WTC11 (cell line): ENCODE measurements around the gene STAG1.

ENCODE experiments used
- ATF1 ChIP-seq: sonication (generic); formaldehyde crosslinking; IDR thresholded peaks from 2 replicates; pipeline ENCODE4 v1.8.1; 2023; ENCODE audit warnings: mild to moderate bottlenecking, moderate library complexity, missing genetic modification reagents
- CDX4 ChIP-seq: fragments of 250-450 bp; sonication (Bioruptor Pico); IDR thresholded peaks from 2 replicates; pipeline ENCODE4 v1.9.0; 2021; ENCODE audit warnings: moderate library complexity, mild to moderate bottlenecking, inconsistent platforms, borderline replicate concordance
- CTCF ChIP-seq: fragments of 200-600 bp; IDR thresholded peaks from 2 replicates; pipeline ENCODE4 v1.8.0; 2022; ENCODE audit warnings: antibody characterized with exemption
- ESRRA ChIP-seq: sonication (generic); formaldehyde crosslinking; IDR thresholded peaks from 2 replicates; pipeline ENCODE4 v1.8.1; 2022; ENCODE audit warnings: mild to moderate bottlenecking, missing genetic modification reagents, borderline replicate concordance
- JAZF1 ChIP-seq: fragments of 250-450 bp; sonication (Bioruptor Pico); IDR thresholded peaks from 2 replicates; pipeline ENCODE4 v1.9.0; 2021; ENCODE audit warnings: moderate library complexity, mild to moderate bottlenecking, inconsistent platforms
- JUN ChIP-seq: sonication (generic); formaldehyde crosslinking; IDR thresholded peaks from 2 replicates; pipeline ENCODE4 v1.8.0; 2023; ENCODE audit warnings: mild to moderate bottlenecking, missing genetic modification reagents
- MXD4 ChIP-seq: fragments of 250-450 bp; sonication (Bioruptor Pico); IDR thresholded peaks from 2 replicates; pipeline ENCODE4 v1.8.0; 2021; ENCODE audit warnings: mild to moderate bottlenecking, moderate library complexity, borderline replicate concordance
- NR3C1 ChIP-seq: sonication (generic); formaldehyde crosslinking; conservative IDR thresholded peaks from 2 replicates; pipeline ENCODE4 v1.8.1; 2023; ENCODE audit warnings: low read depth, mild to moderate bottlenecking, missing genetic modification reagents
- SP1 ChIP-seq: sonication (generic); formaldehyde crosslinking; conservative IDR thresholded peaks from 2 replicates; pipeline ENCODE4 v1.8.1; 2022; ENCODE audit warnings: missing genetic modification reagents
- ZNF121 ChIP-seq: sonication (generic); formaldehyde crosslinking; IDR thresholded peaks from 2 replicates; pipeline ENCODE4 v1.8.0; 2023; ENCODE audit warnings: missing genetic modification reagents
- ZNF138 ChIP-seq: sonication (generic); formaldehyde crosslinking; conservative IDR thresholded peaks from 2 replicates; pipeline ENCODE4 v1.8.1; 2022; ENCODE audit warnings: mild to moderate bottlenecking, moderate library complexity, missing genetic modification reagents
- ZNF396 ChIP-seq: fragments of 250-450 bp; sonication (Bioruptor Pico); IDR thresholded peaks from 2 replicates; pipeline ENCODE4 v1.8.0; 2021; ENCODE audit warnings: mild to moderate bottlenecking, moderate library complexity, borderline replicate concordance
- TF ChIP-seq, protein P1 (sequence below): sonication (generic); formaldehyde crosslinking; IDR thresholded peaks from 2 replicates; pipeline ENCODE4 v1.8.1; 2023; ENCODE audit warnings: mild to moderate bottlenecking, missing genetic modification reagents, moderate library complexity

DNA sequence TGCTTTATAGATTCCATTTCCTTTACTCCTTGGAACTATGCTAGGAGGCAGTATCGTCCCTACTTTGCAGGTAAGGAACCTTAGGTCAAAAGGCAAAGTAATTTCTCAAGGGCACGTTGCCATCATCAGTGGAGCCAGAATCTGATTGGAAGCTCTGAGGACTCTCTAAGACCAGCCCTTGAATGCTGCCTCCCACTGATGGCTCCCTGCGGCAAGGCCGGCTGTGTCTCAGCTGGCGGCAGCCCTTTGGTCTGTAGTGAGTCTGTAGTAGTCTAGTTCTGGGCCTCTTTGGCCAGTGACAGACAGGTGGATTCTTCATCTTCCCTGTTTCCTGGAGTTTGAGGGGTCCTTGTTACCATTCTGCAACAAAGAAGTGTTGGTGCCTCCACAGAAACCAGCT, 425.9 kb downstream of the STAG1 start:
- no peak for TF ChIP-seq JUN (CRISPR knock-in tag)
- TF ChIP-seq JAZF1 (CRISPR knock-in tag): no peak
- TF ChIP-seq CTCF: no peak
- TF ChIP-seq ZNF138 (CRISPR knock-in tag): no peak
- TF ChIP-seq ZNF396 (CRISPR knock-in tag): no peak
- TF ChIP-seq MXD4: no peak
- no peak for TF ChIP-seq ZNF121 (CRISPR knock-in tag)
- no peak for TF ChIP-seq ESRRA
- TF ChIP-seq CDX4 (CRISPR knock-in tag): no peak
- TF ChIP-seq SP1 (CRISPR knock-in tag): no peak
- TF ChIP-seq ATF1 (CRISPR knock-in tag): no peak
- TF ChIP-seq NR3C1 (CRISPR knock-in tag): no peak
- TF ChIP-seq, protein P1, sequence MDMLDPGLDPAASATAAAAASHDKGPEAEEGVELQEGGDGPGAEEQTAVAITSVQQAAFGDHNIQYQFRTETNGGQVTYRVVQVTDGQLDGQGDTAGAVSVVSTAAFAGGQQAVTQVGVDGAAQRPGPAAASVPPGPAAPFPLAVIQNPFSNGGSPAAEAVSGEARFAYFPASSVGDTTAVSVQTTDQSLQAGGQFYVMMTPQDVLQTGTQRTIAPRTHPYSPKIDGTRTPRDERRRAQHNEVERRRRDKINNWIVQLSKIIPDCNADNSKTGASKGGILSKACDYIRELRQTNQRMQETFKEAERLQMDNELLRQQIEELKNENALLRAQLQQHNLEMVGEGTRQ: no peak
